Kidney capillary endothelial cell (primary cell): ENCODE data around the gene FAM222A.
A peak's percentile ranks its signal among the peaks of the same experiment; 100 is the strongest.

ENCODE experiments used
- DNase-seq: peaks from one replicate; pipeline ENCODE4 v3.0.0-alpha.2; 2018; ENCODE audit warnings: low spot score

FAM222A gene

GRCh38 chr12:109772622-109773321 is 59.1 kb downstream of the FAM222A start:
- no peak for DNase-seq

- no peak for DNase-seq
Observed at GRCh38 chr12:109773384-109774011, 59.9 kb downstream of the FAM222A start.

GRCh38 chr12:109775172-109775881 is 61.7 kb downstream of the FAM222A start:
- peak; percentile 59 for DNase-seq

- DNase-seq: no peak
Observed at GRCh38 chr12:109776624-109777023, 63.0 kb downstream of the FAM222A start.

GRCh38 chr12:109777544-109777943 is 63.9 kb downstream of the FAM222A start:
- peak; percentile 21 for DNase-seq

- DNase-seq: no peak
Observed at GRCh38 chr12:109778684-109779083, 65.1 kb downstream of the FAM222A start.

- peak; percentile 36 for DNase-seq
Observed at GRCh38 chr12:109779382-109779781, 65.8 kb downstream of the FAM222A start.

- no peak for DNase-seq
Observed at GRCh38 chr12:109781668-109782325, 68.2 kb downstream of the FAM222A start.

- DNase-seq: no peak
Observed at GRCh38 chr12:109782326-109782703, 68.7 kb downstream of the FAM222A start.

- DNase-seq: no peak
Observed at GRCh38 chr12:109783135-109783964, 69.7 kb downstream of the FAM222A start.

- no peak for DNase-seq
Observed at GRCh38 chr12:109783965-109784244, 70.3 kb downstream of the FAM222A start.

GRCh38 chr12:109785854-109786253 is 72.2 kb downstream of the FAM222A start:
- no peak for DNase-seq

- no peak for DNase-seq
Observed at GRCh38 chr12:109786799-109787198, 73.2 kb downstream of the FAM222A start.

GRCh38 chr12:109789526-109790048 is 76.0 kb downstream of the FAM222A start:
- DNase-seq: no peak

GRCh38 chr12:109792992-109793391 is 79.4 kb downstream of the FAM222A start:
- no peak for DNase-seq

- no peak for DNase-seq
Observed at GRCh38 chr12:109793411-109793810, 79.8 kb downstream of the FAM222A start.

- no peak for DNase-seq
Observed at GRCh38 chr12:109793826-109794501, 80.3 kb downstream of the FAM222A start.

GRCh38 chr12:109795023-109795422 is 81.4 kb downstream of the FAM222A start:
- no peak for DNase-seq

GRCh38 chr12:109796057-109796456 is 82.4 kb downstream of the FAM222A start:
- no peak for DNase-seq

GRCh38 chr12:109797905-109798669 is 84.5 kb downstream of the FAM222A start:
- no peak for DNase-seq
